HFFc6 (cell line): ENCODE results near the gene SLC44A5. TPM values are rescaled to one million over a fixed set of nuclear protein-coding genes. Genes with fewer than 3 reads are reported as not detected.

ENCODE experiments used
- DNase-seq: peaks from one replicate; pipeline ENCODE4 v3.0.0-alpha.2; 2018
- H3K27ac Mint-ChIP-seq: 2 replicates; pipeline ENCODE4 v1.8.0; 2020; ENCODE audit warnings: mild to moderate bottlenecking, mixed read lengths
- H3K27me3 Mint-ChIP-seq: 2 replicates; pipeline ENCODE4 v1.8.0; 2021; ENCODE audit warnings: mild to moderate bottlenecking, moderate library complexity, mixed read lengths; ENCODE audit not compliant: insufficient read depth
- H3K36me3 Mint-ChIP-seq: 2 replicates; pipeline ENCODE4 v1.8.0; 2021; ENCODE audit warnings: low read depth, mixed read lengths
- H3K4me1 Mint-ChIP-seq: 2 replicates; pipeline ENCODE4 v1.8.0; 2020; ENCODE audit warnings: low read depth, mixed read lengths
- H3K4me3 Mint-ChIP-seq: 2 replicates; pipeline ENCODE4 v1.8.0; 2020; ENCODE audit warnings: mild to moderate bottlenecking, moderate library complexity, mixed read lengths
- H3K9me3 Mint-ChIP-seq: 2 replicates; pipeline ENCODE4 v1.8.0; 2020; ENCODE audit warnings: mild to moderate bottlenecking, mixed read lengths
- total RNA-seq, 6 experiments: library from RNA; stranded (reverse); fragmentation: NEBNext Ultra II Directional; extraction: Animal tissue kit (Norgen Biotek cat#: 25700); gene quantifications; 2 replicates in 1 of 6; 3 replicates in 5 of 6; pipeline ENCODE4 v1.2.3, GENCODE V29; 2021
- TF ChIP-seq, protein P1 (sequence below): fragments of 200-600 bp; sonication (generic); IDR thresholded peaks from 2 replicates; pipeline ENCODE4 v1.5.0; 2021; ENCODE audit warnings: antibody characterized with exemption, mild to moderate bottlenecking

SLC44A5 gene
- total RNA-seq, 6 experiments from 2014 or later = not detected

DNA sequence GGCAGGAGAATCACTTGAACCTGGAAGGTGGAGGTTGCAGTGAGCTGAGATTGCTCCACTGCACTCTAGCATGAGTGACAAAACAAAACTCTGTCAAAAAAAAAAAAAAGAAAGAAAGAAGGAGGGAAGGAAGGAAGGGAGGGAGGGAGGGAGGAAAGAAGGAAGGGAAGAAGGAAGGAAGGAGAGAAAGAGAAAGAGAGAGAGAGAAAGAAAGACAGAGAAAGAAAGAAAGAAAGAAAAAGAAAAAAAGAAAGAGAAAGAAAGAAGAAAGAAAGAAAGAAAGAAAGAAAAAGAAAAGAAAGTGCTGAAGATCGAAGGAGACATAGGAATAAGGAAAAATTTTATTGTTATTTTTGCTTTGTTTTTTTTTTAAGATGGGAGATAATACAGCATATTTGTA is 166.7 kb downstream of the SLC44A5 start:
- H3K27me3 Mint-ChIP-seq = no peaks in the 10 kb centered on the region; the same call in 1 of the 2 replicates
- no peak overlapping the region for H3K27ac Mint-ChIP-seq
- H3K9me3 Mint-ChIP-seq = peaks cover 45% of the 10 kb centered on the region
- no peaks in the 10 kb centered on the region; the same call in 1 of the 2 replicates for H3K36me3 Mint-ChIP-seq
- no peaks in the 10 kb centered on the region for H3K4me1 Mint-ChIP-seq
- DNase-seq = no peak
- TF ChIP-seq, protein P1, sequence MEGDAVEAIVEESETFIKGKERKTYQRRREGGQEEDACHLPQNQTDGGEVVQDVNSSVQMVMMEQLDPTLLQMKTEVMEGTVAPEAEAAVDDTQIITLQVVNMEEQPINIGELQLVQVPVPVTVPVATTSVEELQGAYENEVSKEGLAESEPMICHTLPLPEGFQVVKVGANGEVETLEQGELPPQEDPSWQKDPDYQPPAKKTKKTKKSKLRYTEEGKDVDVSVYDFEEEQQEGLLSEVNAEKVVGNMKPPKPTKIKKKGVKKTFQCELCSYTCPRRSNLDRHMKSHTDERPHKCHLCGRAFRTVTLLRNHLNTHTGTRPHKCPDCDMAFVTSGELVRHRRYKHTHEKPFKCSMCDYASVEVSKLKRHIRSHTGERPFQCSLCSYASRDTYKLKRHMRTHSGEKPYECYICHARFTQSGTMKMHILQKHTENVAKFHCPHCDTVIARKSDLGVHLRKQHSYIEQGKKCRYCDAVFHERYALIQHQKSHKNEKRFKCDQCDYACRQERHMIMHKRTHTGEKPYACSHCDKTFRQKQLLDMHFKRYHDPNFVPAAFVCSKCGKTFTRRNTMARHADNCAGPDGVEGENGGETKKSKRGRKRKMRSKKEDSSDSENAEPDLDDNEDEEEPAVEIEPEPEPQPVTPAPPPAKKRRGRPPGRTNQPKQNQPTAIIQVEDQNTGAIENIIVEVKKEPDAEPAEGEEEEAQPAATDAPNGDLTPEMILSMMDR = no peak
- H3K4me3 Mint-ChIP-seq = no peak overlapping the region

DNA sequence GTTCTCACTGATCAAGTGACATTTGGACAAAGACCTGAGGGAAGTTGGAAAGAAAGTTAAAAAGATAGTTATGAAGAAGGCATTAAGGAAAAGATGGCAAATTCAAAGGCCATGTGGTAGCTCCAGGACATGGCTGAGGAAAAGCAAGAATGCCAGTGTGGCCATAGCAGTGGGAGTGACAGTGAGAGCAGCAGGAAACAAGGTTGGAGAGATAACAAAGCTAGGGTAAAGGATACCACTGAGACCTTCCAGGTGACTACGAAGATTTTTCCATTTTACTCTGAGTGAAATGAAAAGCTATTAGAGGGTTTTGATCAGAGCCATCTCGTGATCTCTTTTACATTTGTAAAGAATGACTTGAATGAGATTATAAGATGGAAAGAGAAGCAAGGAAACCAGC is 170.6 kb downstream of the SLC44A5 start:
- no peaks in the 10 kb centered on the region for H3K36me3 Mint-ChIP-seq
- no peak overlapping the region for H3K27ac Mint-ChIP-seq
- H3K4me3 Mint-ChIP-seq = no peak overlapping the region
- TF ChIP-seq, protein P1 = no peak
- no peaks in the 10 kb centered on the region for H3K4me1 Mint-ChIP-seq
- DNase-seq = no peak
- H3K27me3 Mint-ChIP-seq = no peaks in the 10 kb centered on the region
- H3K9me3 Mint-ChIP-seq = peaks cover 44% of the 10 kb centered on the region

DNA sequence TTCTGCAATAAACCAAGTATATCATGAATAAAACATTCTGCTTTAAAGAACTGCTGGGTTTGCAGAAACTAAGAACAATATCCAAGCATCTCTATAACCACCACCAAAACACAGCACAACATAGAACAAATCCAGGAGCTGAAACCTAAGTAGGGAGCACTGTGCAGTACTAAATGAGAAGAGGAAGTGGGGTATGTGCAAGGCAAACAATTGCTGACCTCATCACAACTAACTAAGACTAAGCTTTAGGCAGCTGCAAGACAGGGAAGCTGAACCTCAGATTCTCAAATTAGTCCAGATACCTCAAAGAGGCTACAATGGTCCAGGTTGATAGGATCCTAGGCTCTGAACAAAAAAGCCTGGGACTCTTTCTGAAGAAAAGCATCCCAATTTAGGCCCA is 172.6 kb downstream of the SLC44A5 start:
- no peaks in the 10 kb centered on the region for H3K27me3 Mint-ChIP-seq
- TF ChIP-seq, protein P1 = no peak

DNA sequence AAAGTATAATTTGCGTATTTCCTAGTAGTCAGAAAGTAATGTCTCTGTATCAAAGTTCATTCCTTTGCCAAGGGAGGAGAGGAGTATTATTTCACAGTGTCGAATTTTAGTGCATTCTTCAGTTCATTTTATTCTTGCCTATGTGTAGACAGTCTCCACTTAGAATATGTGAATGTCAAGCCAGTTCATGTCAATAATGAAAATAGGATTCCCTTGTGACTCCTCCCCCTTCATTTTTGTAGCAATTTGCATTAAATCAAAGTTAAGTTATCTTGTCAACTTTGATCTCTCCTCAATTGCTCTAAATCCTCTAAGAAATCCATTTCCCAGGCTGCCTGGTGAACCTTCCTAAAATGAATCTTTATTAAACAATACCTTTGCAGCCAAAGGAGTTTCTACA is 179.1 kb downstream of the SLC44A5 start:
- no peak overlapping the region for H3K27ac Mint-ChIP-seq
- TF ChIP-seq, protein P1 = no peak
- H3K36me3 Mint-ChIP-seq = no peaks in the 10 kb centered on the region
- no peak for DNase-seq
- peaks cover 31% of the 10 kb centered on the region for H3K9me3 Mint-ChIP-seq
- no peak overlapping the region for H3K4me3 Mint-ChIP-seq
- H3K4me1 Mint-ChIP-seq = no peaks in the 10 kb centered on the region
- H3K27me3 Mint-ChIP-seq = no peaks in the 10 kb centered on the region

More for the DNA sequence above, 172.6 kb downstream of the SLC44A5 start:
- Mint-ChIP-seq H3K4me3 (no peak overlapping the region), H3K4me1 (no peaks in the 10 kb centered on the region), H3K9me3 (peaks cover 41% of the 10 kb centered on the region), H3K27ac (no peak overlapping the region), H3K36me3 (no peaks in the 10 kb centered on the region)
- DNase-seq = no peak

- H3K4me1 Mint-ChIP-seq = no peaks in the 10 kb centered on the region
- H3K27ac Mint-ChIP-seq = no peak overlapping the region
- no peaks in the 10 kb centered on the region for H3K36me3 Mint-ChIP-seq
- TF ChIP-seq, protein P1 = no peak
- H3K9me3 Mint-ChIP-seq = peaks cover 36% of the 10 kb centered on the region
- H3K4me3 Mint-ChIP-seq = no peak overlapping the region
- H3K27me3 Mint-ChIP-seq = no peaks in the 10 kb centered on the region
- no peak for DNase-seq
Observed at GRCh38 chr1:75430526-75430925, 180.4 kb downstream of the SLC44A5 start.

GRCh38 chr1:75426688-75427087 is 184.2 kb downstream of the SLC44A5 start:
- Mint-ChIP-seq H3K4me1 (no peaks in the 10 kb centered on the region), H3K27ac (no peak overlapping the region), H3K36me3 (no peaks in the 10 kb centered on the region), H3K27me3 (no peaks in the 10 kb centered on the region), H3K9me3 (peaks cover 34% of the 10 kb centered on the region), H3K4me3 (no peak overlapping the region)
- DNase-seq = no peak
- TF ChIP-seq, protein P1 = no peak
